GM12891 (cell line): ENCODE measurements around the gene STAB2.

Source experiments
- POLR2A ChIP-seq: IDR thresholded peaks from 2 replicates; pipeline ENCODE4 v1.6.1; 2011; ENCODE audit warnings: low read depth, low read length, control low read depth
- POLR2AphosphoS5 ChIP-seq: IDR thresholded peaks from 2 replicates; pipeline ENCODE4 v1.6.1; 2011; ENCODE audit warnings: low read depth, low read length, control low read depth
- TAF1 ChIP-seq: IDR thresholded peaks from 2 replicates; pipeline ENCODE4 v1.6.1; 2011; ENCODE audit warnings: low read depth, low read length, control low read depth

- TF ChIP-seq POLR2A: no peak
- TF ChIP-seq POLR2AphosphoS5: no peak
- TF ChIP-seq TAF1: no peak
Measured at GRCh38 chr12:103785243-103786031, 198.4 kb downstream of the STAB2 start.
